Fibroblast of lung (primary cell): ENCODE data around the gene TMEM37.

Experiments used
- CTCF ChIP-seq, 2 donors: IDR thresholded peaks in 1 of 2; conservative IDR thresholded peaks in 1 of 2; 1 replicate in 1 of 2; 2 replicates in 1 of 2; pipeline ENCODE4 v1.5.1; 2011 to 2012; ENCODE audit warnings: low read length in 2 of 2, control low read depth in 1 of 2, inconsistent platforms in 1 of 2, low read depth in 1 of 2, mild to moderate bottlenecking in 1 of 2
- EZH2 ChIP-seq: IDR thresholded peaks from 2 replicates; pipeline ENCODE4 v1.5.1; 2012; ENCODE audit warnings: low read length, control low read depth, mild to moderate bottlenecking; ENCODE audit errors: missing control alignments

- TF ChIP-seq CTCF (conservative IDR thresholded peaks at IDR 0.05 in 1 of 2, IDR thresholded peaks at IDR 0.05 in 1 of 2; ENCODE audit: low read depth in 1 of 2, low read length in 2 of 2), result no peak
- no peak for TF ChIP-seq EZH2
Observed at GRCh38 chr2:119442850-119443249, 11.2 kb downstream of the TMEM37 start.
